HL-60 (cell line): ENCODE measurements around the gene BRMS1.

Experiments used
- DNase-seq, 2 experiments: peaks; one replicate each; pipeline ENCODE4 v3.0.0-alpha.2; 2010 to 2020; ENCODE audit warnings: low read depth in 1 of 2, low spot score in 1 of 2
- H3K27ac ChIP-seq: fragments of 250-450 bp; sonication (Bioruptor Pico); replicated peaks from 2 replicates; pipeline ENCODE4 v1.5.1; 2020; ENCODE audit warnings: mild to moderate bottlenecking, moderate library complexity
- H3K27me3 ChIP-seq: fragments of 250-450 bp; sonication (Bioruptor Pico); 2 replicates; pipeline ENCODE4 v1.5.1; 2021; ENCODE audit warnings: mild to moderate bottlenecking, moderate library complexity; ENCODE audit not compliant: insufficient read depth, poor library complexity, severe bottlenecking
- H3K4me3 ChIP-seq: replicated peaks from 2 replicates; pipeline ENCODE4 v1.5.1; 2011; ENCODE audit warnings: mild to moderate bottlenecking, control low read depth, low read length; ENCODE audit not compliant: insufficient read depth
- GABPA ChIP-seq: IDR thresholded peaks from 2 replicates; pipeline ENCODE4 v1.6.1; 2012; ENCODE audit warnings: low read depth
- POLR2AphosphoS5 ChIP-seq: IDR thresholded peaks from 2 replicates; pipeline ENCODE4 v1.6.1; 2012; ENCODE audit warnings: low read depth
- SPI1 ChIP-seq: IDR thresholded peaks from 2 replicates; pipeline ENCODE4 v1.6.1; 2012; ENCODE audit warnings: low read depth, mild to moderate bottlenecking, borderline replicate concordance
- TF ChIP-seq, protein P1 (sequence below): IDR thresholded peaks from 2 replicates; pipeline ENCODE4 v1.6.1; 2012; ENCODE audit warnings: low read depth; ENCODE audit not compliant: insufficient replicate concordance
- TF ChIP-seq, protein P2 (sequence below): IDR thresholded peaks from one replicate; pipeline ENCODE4 v1.5.1; 2011; ENCODE audit warnings: low read length, control low read depth, inconsistent platforms; ENCODE audit not compliant: insufficient read depth

Gene BRMS1

GRCh38 chr11:66317322-66317722, 27.6 kb downstream of the BRMS1 start:
- no peak for DNase-seq
- Histone ChIP-seq H3K4me3 (no peak overlapping the region), H3K27me3 (no peaks in the 10 kb centered on the region), H3K27ac (peak overlapping the region; percentile 68)
- TF ChIP-seq, protein P1, sequence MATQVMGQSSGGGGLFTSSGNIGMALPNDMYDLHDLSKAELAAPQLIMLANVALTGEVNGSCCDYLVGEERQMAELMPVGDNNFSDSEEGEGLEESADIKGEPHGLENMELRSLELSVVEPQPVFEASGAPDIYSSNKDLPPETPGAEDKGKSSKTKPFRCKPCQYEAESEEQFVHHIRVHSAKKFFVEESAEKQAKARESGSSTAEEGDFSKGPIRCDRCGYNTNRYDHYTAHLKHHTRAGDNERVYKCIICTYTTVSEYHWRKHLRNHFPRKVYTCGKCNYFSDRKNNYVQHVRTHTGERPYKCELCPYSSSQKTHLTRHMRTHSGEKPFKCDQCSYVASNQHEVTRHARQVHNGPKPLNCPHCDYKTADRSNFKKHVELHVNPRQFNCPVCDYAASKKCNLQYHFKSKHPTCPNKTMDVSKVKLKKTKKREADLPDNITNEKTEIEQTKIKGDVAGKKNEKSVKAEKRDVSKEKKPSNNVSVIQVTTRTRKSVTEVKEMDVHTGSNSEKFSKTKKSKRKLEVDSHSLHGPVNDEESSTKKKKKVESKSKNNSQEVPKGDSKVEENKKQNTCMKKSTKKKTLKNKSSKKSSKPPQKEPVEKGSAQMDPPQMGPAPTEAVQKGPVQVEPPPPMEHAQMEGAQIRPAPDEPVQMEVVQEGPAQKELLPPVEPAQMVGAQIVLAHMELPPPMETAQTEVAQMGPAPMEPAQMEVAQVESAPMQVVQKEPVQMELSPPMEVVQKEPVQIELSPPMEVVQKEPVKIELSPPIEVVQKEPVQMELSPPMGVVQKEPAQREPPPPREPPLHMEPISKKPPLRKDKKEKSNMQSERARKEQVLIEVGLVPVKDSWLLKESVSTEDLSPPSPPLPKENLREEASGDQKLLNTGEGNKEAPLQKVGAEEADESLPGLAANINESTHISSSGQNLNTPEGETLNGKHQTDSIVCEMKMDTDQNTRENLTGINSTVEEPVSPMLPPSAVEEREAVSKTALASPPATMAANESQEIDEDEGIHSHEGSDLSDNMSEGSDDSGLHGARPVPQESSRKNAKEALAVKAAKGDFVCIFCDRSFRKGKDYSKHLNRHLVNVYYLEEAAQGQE, result no peak
- TF ChIP-seq, protein P2, sequence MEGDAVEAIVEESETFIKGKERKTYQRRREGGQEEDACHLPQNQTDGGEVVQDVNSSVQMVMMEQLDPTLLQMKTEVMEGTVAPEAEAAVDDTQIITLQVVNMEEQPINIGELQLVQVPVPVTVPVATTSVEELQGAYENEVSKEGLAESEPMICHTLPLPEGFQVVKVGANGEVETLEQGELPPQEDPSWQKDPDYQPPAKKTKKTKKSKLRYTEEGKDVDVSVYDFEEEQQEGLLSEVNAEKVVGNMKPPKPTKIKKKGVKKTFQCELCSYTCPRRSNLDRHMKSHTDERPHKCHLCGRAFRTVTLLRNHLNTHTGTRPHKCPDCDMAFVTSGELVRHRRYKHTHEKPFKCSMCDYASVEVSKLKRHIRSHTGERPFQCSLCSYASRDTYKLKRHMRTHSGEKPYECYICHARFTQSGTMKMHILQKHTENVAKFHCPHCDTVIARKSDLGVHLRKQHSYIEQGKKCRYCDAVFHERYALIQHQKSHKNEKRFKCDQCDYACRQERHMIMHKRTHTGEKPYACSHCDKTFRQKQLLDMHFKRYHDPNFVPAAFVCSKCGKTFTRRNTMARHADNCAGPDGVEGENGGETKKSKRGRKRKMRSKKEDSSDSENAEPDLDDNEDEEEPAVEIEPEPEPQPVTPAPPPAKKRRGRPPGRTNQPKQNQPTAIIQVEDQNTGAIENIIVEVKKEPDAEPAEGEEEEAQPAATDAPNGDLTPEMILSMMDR, result no peak
- TF ChIP-seq SPI1 (no peak), GABPA (no peak), POLR2AphosphoS5 (no peak)

DNA sequence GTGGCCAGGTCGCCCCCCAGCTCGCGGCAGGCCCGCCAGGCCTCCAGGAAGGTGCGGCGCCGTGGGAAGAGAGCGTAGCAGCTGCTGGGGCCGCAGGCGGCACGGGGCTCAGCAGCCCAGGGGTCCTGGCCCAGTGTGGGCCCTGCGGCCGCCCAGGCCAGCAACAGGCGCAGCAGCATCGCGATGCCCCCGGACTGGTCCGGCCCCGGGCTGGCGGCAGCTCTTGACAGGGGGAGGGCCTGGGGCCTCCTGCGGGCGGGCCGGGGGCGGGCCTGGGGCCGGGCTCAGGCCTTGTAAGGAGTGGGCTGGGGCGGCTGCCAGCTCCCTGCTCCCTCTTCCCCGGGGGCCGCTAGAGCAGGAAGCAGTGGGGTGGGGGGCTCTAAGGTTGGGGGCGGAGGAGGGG, 28.1 kb downstream of the BRMS1 start, which contains the start of gene CD248:
CD248 (minus strand) TSS at position 196 of the 403 bp plus-strand sequence; CDS start at position 179, 17 bp downstream.
- TF ChIP-seq, protein P2, result no peak
- TF ChIP-seq POLR2AphosphoS5 (no peak), SPI1 (no peak), GABPA (no peak)
- TF ChIP-seq, protein P1, result no peak
- Histone ChIP-seq H3K27me3 (no peaks in the 10 kb centered on the region), H3K27ac (peak within 1 kb of the TSS; percentile 68), H3K4me3 (no peak within 1 kb of the TSS)
- no peak for DNase-seq

DNA sequence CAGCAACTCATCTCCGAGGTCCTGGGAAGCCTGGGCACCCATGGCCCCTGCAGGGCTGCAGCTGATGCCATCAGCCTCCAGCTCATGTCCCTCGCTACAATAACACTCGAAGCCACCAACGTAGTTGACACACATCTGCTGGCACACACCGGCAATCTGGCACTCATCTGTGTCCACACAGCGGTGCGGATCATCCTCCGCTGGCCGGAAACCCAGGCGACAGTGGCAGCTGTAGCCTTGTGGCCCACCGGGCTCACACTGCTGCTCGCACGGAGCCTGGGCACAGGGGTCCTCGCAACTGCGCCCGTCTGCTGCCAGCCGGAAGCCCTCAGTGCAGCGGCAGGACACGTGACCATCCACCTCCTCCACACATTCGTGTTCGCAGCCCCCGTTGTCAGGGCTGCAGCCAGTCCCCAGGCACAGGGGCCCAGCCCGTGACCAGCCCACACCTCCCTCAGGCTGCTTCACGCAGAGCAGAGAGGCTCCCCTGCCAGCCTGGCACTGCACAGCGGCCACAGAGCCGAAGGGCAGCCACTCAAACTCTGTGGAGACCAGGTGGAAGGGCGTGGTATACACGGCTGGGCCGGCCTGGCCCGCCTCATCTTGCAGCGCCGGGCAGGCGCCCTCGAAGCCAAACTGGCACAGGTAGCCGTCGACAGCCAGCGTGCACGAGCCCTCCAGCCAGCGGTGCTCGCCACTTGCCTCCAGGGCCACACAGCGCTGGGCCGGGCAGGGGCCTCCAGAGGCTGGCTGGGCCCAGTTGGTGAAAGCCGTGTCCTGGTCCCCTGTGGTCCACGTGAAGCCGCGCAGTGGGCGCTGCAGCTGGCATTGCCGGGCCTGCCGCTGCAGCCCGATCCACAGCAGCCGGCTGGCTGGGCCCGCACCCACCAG, 28.7 kb downstream of the BRMS1 start:
- Histone ChIP-seq H3K27me3 (no peaks in the 10 kb centered on the region), H3K27ac (no peak overlapping the region), H3K4me3 (no peak overlapping the region)
- TF ChIP-seq GABPA, result no peak
- no peak for TF ChIP-seq SPI1
- TF ChIP-seq, protein P1, result no peak
- no peak for TF ChIP-seq POLR2AphosphoS5
- DNase-seq, result no peak
